ACC112 (cell line): Measurements from ENCODE around the gene LPP.
A peak's percentile ranks its signal among the peaks of the same experiment; 100 is the strongest.

Experiments
- H2AFZ ChIP-seq: fragments of 200-600 bp; sonication (generic); one replicate; pipeline ENCODE4 v1.6.0; 2017; ENCODE audit warnings: antibody characterized with exemption, low read length; ENCODE audit not compliant: unreplicated experiment
- H3K27ac ChIP-seq: fragments of 200-600 bp; sonication (generic); 2 replicates; pipeline ENCODE4 v1.5.1; 2014; ENCODE audit warnings: low read depth, mild to moderate bottlenecking, antibody characterized with exemption, low read length, moderate library complexity
- H3K27me3 ChIP-seq: fragments of 200-600 bp; sonication (generic); 2 replicates; pipeline ENCODE4 v1.6.1; 2014; ENCODE audit warnings: mild to moderate bottlenecking, antibody characterized with exemption, low read length, moderate library complexity, mixed read lengths; ENCODE audit not compliant: insufficient read depth
- H3K36me3 ChIP-seq: fragments of 200-600 bp; sonication (generic); 2 replicates; pipeline ENCODE4 v1.6.1; 2016; ENCODE audit warnings: mild to moderate bottlenecking, antibody characterized with exemption, low read length, moderate library complexity, mixed read lengths; ENCODE audit not compliant: insufficient read depth
- H3K4me1 ChIP-seq: fragments of 200-600 bp; sonication (generic); one replicate; pipeline ENCODE4 v1.6.1; 2016; ENCODE audit warnings: low read length, mixed read lengths; ENCODE audit not compliant: insufficient read depth, unreplicated experiment, control insufficient read depth
- H3K4me3 ChIP-seq: fragments of 200-600 bp; sonication (generic); 2 replicates; pipeline ENCODE4 v1.5.1; 2014; ENCODE audit warnings: mild to moderate bottlenecking, low read depth, low read length
- H3K79me2 ChIP-seq: fragments of 200-600 bp; sonication (generic); one replicate; pipeline ENCODE4 v1.6.0; 2016; ENCODE audit warnings: low read length; ENCODE audit not compliant: control insufficient read depth, unreplicated experiment, insufficient read depth

Gene LPP

DNA sequence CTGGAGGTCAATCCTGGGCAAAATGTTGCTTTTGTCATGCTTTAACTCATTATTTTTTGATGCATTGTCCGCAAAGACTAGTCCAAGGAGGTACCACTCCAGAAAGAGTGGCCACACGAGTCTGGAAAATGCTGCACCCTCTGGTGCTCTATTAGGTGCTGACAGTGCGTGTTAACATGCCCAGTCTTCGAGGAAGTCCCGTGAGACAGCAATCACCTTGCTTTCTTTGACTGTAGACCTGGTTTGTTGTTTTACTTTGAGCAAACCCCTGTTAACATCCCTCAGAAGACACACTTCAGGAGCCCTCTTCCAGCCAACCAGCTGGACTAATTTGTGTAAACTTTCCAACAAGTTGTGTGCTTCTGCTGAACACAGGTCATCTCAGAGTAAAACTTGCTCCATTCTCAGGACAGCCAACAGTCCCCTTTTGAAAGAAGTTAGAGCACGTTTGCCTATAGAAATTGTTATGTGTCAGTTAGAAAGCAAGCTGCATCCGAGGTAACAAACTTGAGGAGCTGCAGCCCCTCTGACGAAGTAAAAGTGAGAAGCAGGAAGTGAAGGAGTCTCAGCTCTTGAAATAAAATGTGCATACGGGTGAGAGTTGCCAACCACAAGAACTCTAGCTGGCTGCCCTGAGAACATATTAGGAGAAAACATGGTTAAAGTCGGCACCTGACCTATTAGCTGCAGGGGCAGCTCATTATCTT is 205.0 kb downstream of the LPP start:
- no peaks in the 10 kb centered on the region for H3K36me3 ChIP-seq
- H2AFZ ChIP-seq = no peak overlapping the region
- peaks cover 2% of the 10 kb centered on the region for H3K79me2 ChIP-seq
- H3K27ac ChIP-seq = no peak overlapping the region
- no peaks in the 10 kb centered on the region for H3K27me3 ChIP-seq
- H3K4me1 ChIP-seq = peaks cover 3% of the 10 kb centered on the region
- H3K4me3 ChIP-seq = no peak overlapping the region

- H3K27me3 ChIP-seq = no peaks in the 10 kb centered on the region
- H3K79me2 ChIP-seq = peaks cover 7% of the 10 kb centered on the region
- peaks cover 3% of the 10 kb centered on the region for H3K4me1 ChIP-seq
- H3K4me3 ChIP-seq = no peak overlapping the region
- no peak overlapping the region for H3K27ac ChIP-seq
- no peak overlapping the region for H2AFZ ChIP-seq
- H3K36me3 ChIP-seq = no peaks in the 10 kb centered on the region
These were observed 206.5 kb downstream of the LPP start for GRCh38 chr3:188360364-188360881.

GRCh38 chr3:188361888-188362287 is 207.9 kb downstream of the LPP start:
- peaks cover 7% of the 10 kb centered on the region for H3K79me2 ChIP-seq
- no peak overlapping the region for H3K4me3 ChIP-seq
- peaks cover 3% of the 10 kb centered on the region for H3K4me1 ChIP-seq
- H3K27ac ChIP-seq = peak overlapping the region; percentile 62; the same call in 1 of the 2 replicates
- H3K36me3 ChIP-seq = no peaks in the 10 kb centered on the region
- no peaks in the 10 kb centered on the region for H3K27me3 ChIP-seq
- H2AFZ ChIP-seq = no peak overlapping the region

- H3K4me3 ChIP-seq = peak overlapping the region; percentile 34; the same call in 1 of the 2 replicates
- H3K79me2 ChIP-seq = peaks cover 7% of the 10 kb centered on the region
- no peaks in the 10 kb centered on the region for H3K36me3 ChIP-seq
These were observed 208.5 kb downstream of the LPP start for GRCh38 chr3:188362405-188362831.

GRCh38 chr3:188365184-188365583 is 211.2 kb downstream of the LPP start:
- Histone ChIP-seq H3K4me3 (no peak overlapping the region), H3K36me3 (no peaks in the 10 kb centered on the region), H2AFZ (no peak overlapping the region), H3K27me3 (no peaks in the 10 kb centered on the region), H3K79me2 (peaks cover 10% of the 10 kb centered on the region), H3K4me1 (peaks cover 3% of the 10 kb centered on the region), H3K27ac (no peak overlapping the region)

More at GRCh38 chr3:188362405-188362831, 208.5 kb downstream of the LPP start:
- H3K27ac ChIP-seq = peak overlapping the region; percentile 62
- peaks cover 3% of the 10 kb centered on the region for H3K4me1 ChIP-seq
- no peaks in the 10 kb centered on the region for H3K27me3 ChIP-seq
- no peak overlapping the region for H2AFZ ChIP-seq

DNA sequence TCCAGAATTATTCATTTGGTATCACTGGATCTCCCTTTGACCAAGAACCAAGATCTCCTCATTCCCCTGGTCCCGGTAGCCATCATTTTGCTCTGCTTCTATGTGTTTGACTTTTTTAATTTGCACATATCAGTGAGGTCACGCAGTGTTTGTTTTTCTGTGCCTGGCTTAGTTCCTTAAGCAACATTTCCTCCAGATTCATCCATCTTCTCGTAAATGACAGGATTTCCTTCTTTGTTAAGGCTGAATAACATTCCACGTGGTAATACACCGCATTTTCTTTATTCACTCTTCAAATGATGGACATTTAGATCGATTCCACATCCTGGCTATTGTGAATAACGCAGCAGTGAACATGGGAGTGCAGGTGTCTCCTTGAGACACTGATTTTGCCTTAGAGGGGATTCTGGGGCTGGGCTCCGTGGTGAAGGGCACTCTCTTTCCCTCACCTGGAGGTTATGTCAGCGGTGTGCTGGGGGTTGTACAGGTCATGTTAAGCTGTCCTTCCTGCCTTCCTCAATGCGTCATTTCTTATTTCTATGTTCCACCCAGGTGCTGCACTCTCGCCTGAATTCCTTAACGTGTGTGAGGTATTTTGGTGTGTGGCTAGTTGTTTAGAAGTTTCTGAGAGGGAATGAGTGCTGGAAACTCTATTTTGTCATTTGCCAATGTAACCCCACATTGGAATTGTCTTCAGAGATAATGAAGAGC is 212.2 kb downstream of the LPP start:
- H3K79me2 ChIP-seq = peaks cover 13% of the 10 kb centered on the region
- no peak overlapping the region for H2AFZ ChIP-seq
- no peaks in the 10 kb centered on the region for H3K36me3 ChIP-seq
- no peak overlapping the region for H3K4me3 ChIP-seq
- peaks cover 3% of the 10 kb centered on the region for H3K4me1 ChIP-seq
- no peaks in the 10 kb centered on the region for H3K27me3 ChIP-seq
- no peak overlapping the region for H3K27ac ChIP-seq

DNA sequence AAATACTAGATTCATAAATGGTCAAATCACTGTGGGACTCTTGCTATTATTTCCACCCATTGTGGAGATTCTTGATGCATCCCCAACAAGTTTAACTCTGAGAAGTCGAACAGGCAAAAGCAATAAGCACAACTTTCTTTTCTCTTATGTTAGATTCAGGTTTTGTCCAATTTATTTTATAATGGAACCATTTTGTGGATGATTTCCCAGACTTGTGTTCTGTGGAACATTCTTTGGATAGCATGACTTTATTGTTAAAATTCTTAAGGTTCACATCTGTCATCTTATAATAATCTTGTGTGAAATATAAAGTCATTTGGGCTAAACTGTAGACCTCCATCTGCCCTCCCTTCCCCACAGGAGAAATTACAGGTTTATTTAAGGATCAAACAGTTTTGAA is 213.7 kb downstream of the LPP start:
- H3K4me3 ChIP-seq = no peak overlapping the region
- no peak overlapping the region for H2AFZ ChIP-seq
- H3K27ac ChIP-seq = no peak overlapping the region
- H3K79me2 ChIP-seq = peaks cover 17% of the 10 kb centered on the region
- H3K27me3 ChIP-seq = no peaks in the 10 kb centered on the region
- H3K36me3 ChIP-seq = no peaks in the 10 kb centered on the region; the same call in 1 of the 2 replicates
- H3K4me1 ChIP-seq = peaks cover 3% of the 10 kb centered on the region

DNA sequence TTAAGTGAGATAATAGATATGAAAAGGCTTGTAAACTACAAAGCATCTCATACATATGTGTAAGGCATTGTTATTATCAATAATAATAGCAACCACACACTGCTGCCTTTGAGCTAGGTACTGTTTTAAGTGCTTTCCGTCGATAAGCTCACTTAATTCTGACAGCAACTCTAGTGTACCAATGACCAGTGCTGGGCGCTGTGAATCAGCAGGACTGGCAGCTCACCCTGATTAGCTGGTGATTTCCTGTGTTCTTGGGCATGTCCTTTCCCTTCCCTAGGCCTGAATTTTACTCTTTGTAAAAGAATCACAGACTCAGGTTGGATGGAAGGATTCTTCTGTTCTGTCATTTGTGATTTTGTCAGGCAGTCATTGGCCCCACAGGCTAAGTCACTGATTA is 215.6 kb downstream of the LPP start:
- Histone ChIP-seq H3K27ac (no peak overlapping the region), H3K4me1 (no peaks in the 10 kb centered on the region), H3K79me2 (peaks cover 14% of the 10 kb centered on the region), H3K27me3 (no peaks in the 10 kb centered on the region), H3K4me3 (no peak overlapping the region), H2AFZ (no peak overlapping the region), H3K36me3 (no peaks in the 10 kb centered on the region; the same call in 1 of the 2 replicates)

- Histone ChIP-seq H3K4me1 (no peaks in the 10 kb centered on the region), H3K27ac (no peak overlapping the region), H3K79me2 (peaks cover 11% of the 10 kb centered on the region), H2AFZ (no peak overlapping the region), H3K27me3 (no peaks in the 10 kb centered on the region), H3K36me3 (no peaks in the 10 kb centered on the region; the same call in 1 of the 2 replicates), H3K4me3 (no peak overlapping the region)
These were observed 216.3 kb downstream of the LPP start for GRCh38 chr3:188370081-188370830.

GRCh38 chr3:188378786-188379185 is 224.8 kb downstream of the LPP start:
- peaks cover 5% of the 10 kb centered on the region for H3K79me2 ChIP-seq
- H3K36me3 ChIP-seq = no peaks in the 10 kb centered on the region
- H3K4me3 ChIP-seq = no peak overlapping the region
- no peaks in the 10 kb centered on the region for H3K27me3 ChIP-seq
- no peak overlapping the region for H3K27ac ChIP-seq
- H2AFZ ChIP-seq = no peak overlapping the region
- H3K4me1 ChIP-seq = no peaks in the 10 kb centered on the region
